A673 (cell line): ENCODE measurements around the gene ARHGEF28. TPM values are rescaled to one million over a fixed set of nuclear protein-coding genes. Genes with fewer than 3 reads are reported as not detected.

Experiments used
- BruUV-seq: library from RNA; stranded (reverse); fragments of 400-500 nt; replicated peaks from 2 replicates; lab custom pipeline; 2021; lab: Mats Ljungman, UMichigan
- CTCF ChIA-PET: fragments of 300-600 bp; sonication (Branson Sonifier 250); formaldehyde crosslinking; loops from one replicate; lab custom pipeline; 2022; ENCODE audit warnings: antibody characterized with exemption; lab: Charles Lee
- POLR2A ChIA-PET: fragments of 300-600 bp; sonication (Branson Sonifier 250); formaldehyde crosslinking; loops from one replicate; lab custom pipeline; 2022; ENCODE audit warnings: antibody characterized with exemption; ENCODE audit not compliant: low non-redundant PET; lab: Charles Lee
- DNase-seq: peaks from one replicate; pipeline ENCODE4 v3.0.0-alpha.2; 2015; ENCODE audit warnings: low spot score
- H3K27ac ChIP-seq: fragments of 200-600 bp; sonication (generic); 2 replicates; pipeline ENCODE4 v1.5.1; 2016; ENCODE audit warnings: mixed run types, low read depth, mild to moderate bottlenecking, mixed read lengths, antibody characterized with exemption, low read length; ENCODE audit not compliant: poor library complexity, severe bottlenecking
- H3K27me3 ChIP-seq: fragments of 200-600 bp; sonication (generic); replicated peaks from 2 replicates; pipeline ENCODE4 v1.6.1; 2017; ENCODE audit warnings: mixed run types, low read depth, mild to moderate bottlenecking, mixed read lengths, antibody characterized with exemption, low read length; ENCODE audit not compliant: insufficient read depth, poor library complexity
- H3K36me3 ChIP-seq: fragments of 200-600 bp; sonication (generic); 2 replicates; pipeline ENCODE4 v1.6.1; 2016; ENCODE audit warnings: mixed run types, mild to moderate bottlenecking, mixed read lengths, antibody characterized with exemption, low read length; ENCODE audit not compliant: insufficient read depth, poor library complexity, severe bottlenecking
- H3K4me1 ChIP-seq: fragments of 200-600 bp; sonication (generic); 2 replicates; pipeline ENCODE4 v1.6.1; 2017; ENCODE audit warnings: mixed run types, mild to moderate bottlenecking, mixed read lengths, antibody characterized with exemption, low read length; ENCODE audit not compliant: insufficient read depth, poor library complexity, severe bottlenecking
- H3K4me3 ChIP-seq: fragments of 200-600 bp; sonication (generic); 2 replicates; pipeline ENCODE4 v1.5.1; 2016; ENCODE audit warnings: low read depth, mixed run types, mild to moderate bottlenecking, mixed read lengths, low read length; ENCODE audit not compliant: poor library complexity, severe bottlenecking
- H3K9me3 ChIP-seq: fragments of 200-600 bp; sonication (generic); 2 replicates; pipeline ENCODE4 v1.6.1; 2016; ENCODE audit warnings: mixed run types, low read depth, mild to moderate bottlenecking, mixed read lengths, antibody characterized with exemption, low read length; ENCODE audit not compliant: poor library complexity, severe bottlenecking
- CTCF ChIP-seq: fragments of 300-800, 200-600 bp; sonication (generic); conservative IDR thresholded peaks from 2 replicates; pipeline ENCODE4 v1.5.1; 2017; ENCODE audit warnings: low read depth, mild to moderate bottlenecking, antibody characterized with exemption, low read length, moderate library complexity, mixed read lengths
- EZH2 ChIP-seq: fragments of 200-600 bp; sonication (generic); IDR thresholded peaks from 2 replicates; pipeline ENCODE4 v1.6.1; 2017; ENCODE audit warnings: borderline replicate concordance, low read depth, mild to moderate bottlenecking, mixed read lengths, antibody characterized with exemption, low read length; ENCODE audit not compliant: poor library complexity, severe bottlenecking
- intact Hi-C: fragments of 100-400 bp; cut with micrococcal nuclease; formaldehyde crosslinking; loops from one replicate; pipeline ENCODE4 v1.10.0; 2022; ENCODE audit not compliant: unreplicated experiment
- total RNA-seq: library from RNA; stranded (reverse); gene quantifications from 2 replicates; pipeline ENCODE4 v1.2.3, GENCODE V29; 2021

ARHGEF28 gene
- total RNA-seq, 1 experiment from 2014 or later = 3.4 TPM

DNA sequence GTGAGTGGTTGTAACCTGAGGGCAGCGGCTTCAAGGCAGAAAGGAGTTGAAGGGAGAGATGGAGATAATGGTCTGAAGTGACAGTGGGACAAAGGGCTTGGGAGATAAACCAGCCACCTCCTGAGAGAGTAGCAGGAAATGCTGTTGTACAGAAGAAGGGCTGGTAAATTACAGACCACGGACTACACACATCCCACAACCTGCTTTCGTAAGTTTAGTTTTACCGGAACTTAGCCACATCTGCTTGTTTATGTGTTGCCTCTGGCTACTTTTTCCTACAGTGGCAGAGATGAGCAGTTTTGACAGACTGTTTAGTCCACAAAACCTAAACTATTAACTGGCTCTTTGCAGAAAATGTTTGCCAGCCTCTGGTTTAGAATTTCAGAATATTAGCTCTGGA is 269.5 kb downstream of the ARHGEF28 start:
- Histone ChIP-seq H3K36me3 (no peaks in the 10 kb centered on the region), H3K27me3 (peaks cover 57% of the 10 kb centered on the region), H3K9me3 (no peaks in the 10 kb centered on the region), H3K4me3 (no peak overlapping the region), H3K4me1 (no peaks in the 10 kb centered on the region), H3K27ac (no peak overlapping the region)
- CTCF ChIA-PET = no interaction called here
- no peak for DNase-seq
- POLR2A ChIA-PET = no interaction called here
- intact Hi-C loops = no loop called here
- TF ChIP-seq EZH2 = no peak
- no peak for TF ChIP-seq CTCF
- no TSS peak for BruUV-seq

GRCh38 chr5:73896097-73896496 is 270.1 kb downstream of the ARHGEF28 start:
- H3K4me3 ChIP-seq = no peak overlapping the region
- TF ChIP-seq CTCF (no peak), EZH2 (no peak)
- H3K4me1 ChIP-seq = no peaks in the 10 kb centered on the region
- no peaks in the 10 kb centered on the region for H3K36me3 ChIP-seq
- peaks cover 61% of the 10 kb centered on the region for H3K27me3 ChIP-seq
- H3K27ac ChIP-seq = no peak overlapping the region
- ChIA-PET CTCF (no interaction called here), POLR2A (no interaction called here)
- DNase-seq = no peak
- no TSS peak for BruUV-seq
- H3K9me3 ChIP-seq = no peaks in the 10 kb centered on the region
- intact Hi-C loops = no loop called here

DNA sequence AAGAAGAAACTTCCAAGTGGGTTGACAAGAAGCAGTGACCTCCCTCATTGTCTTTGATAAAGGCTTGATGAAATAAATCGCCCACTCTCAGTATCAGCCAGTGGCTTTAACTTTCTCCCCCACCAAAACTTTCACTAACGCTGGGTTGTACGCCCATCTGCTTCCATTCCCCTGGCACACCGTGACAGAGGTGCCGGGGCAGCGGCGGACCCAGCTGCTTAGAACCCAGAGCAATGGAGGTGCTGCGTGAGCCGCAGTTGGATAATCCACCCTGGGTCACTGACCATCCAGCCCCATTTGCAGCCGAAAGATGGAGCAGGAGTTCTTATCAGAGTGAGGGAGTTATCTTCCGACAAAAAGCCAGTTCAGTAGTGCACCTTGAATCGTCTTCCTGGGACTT is 270.7 kb downstream of the ARHGEF28 start:
- H3K36me3 ChIP-seq = no peaks in the 10 kb centered on the region
- no peak for DNase-seq
- no peaks in the 10 kb centered on the region for H3K4me1 ChIP-seq
- POLR2A ChIA-PET = no interaction called here
- CTCF ChIA-PET = no interaction called here
- no peak for TF ChIP-seq EZH2
- no peak for TF ChIP-seq CTCF
- intact Hi-C loops = no loop called here
- H3K9me3 ChIP-seq = no peaks in the 10 kb centered on the region
- peaks cover 67% of the 10 kb centered on the region for H3K27me3 ChIP-seq
- H3K27ac ChIP-seq = no peak overlapping the region
- no peak overlapping the region for H3K4me3 ChIP-seq
- BruUV-seq = no TSS peak
